SHP77 (cell line): ENCODE data around the gene PXMP2.
"Not testable (repeated sequence)": the region's sequence is repeated elsewhere in the genome, so short reads cannot be mapped to it uniquely, and the experiment has no call there.

ENCODE experiments used
- DNase-seq, 2 experiments: peaks; one replicate each; lab custom pipeline; 2025; lab: John Stamatoyannopoulos, UW

PXMP2 gene

GRCh38 chr12:132753670-132754069 lies 66.3 kb downstream of the PXMP2 start:
- not testable (repeated sequence) for DNase-seq

- no peak for DNase-seq
Measured at GRCh38 chr12:132754160-132754932, 67.0 kb downstream of the PXMP2 start.
